ENCODE measurements around the gene LIN37. TPM values are rescaled to one million over a fixed set of nuclear protein-coding genes. Genes with fewer than 3 reads are reported as not detected.

Gene LIN37
- total RNA-seq, 1 experiment from 2014 or later = 11.3 TPM

GRCh38 chr19:35791814-35792279 lies 43.5 kb downstream of the LIN37 start:
- ChIA-PET POLR2A (ENCODE audit: low non-redundant PET) (no interaction called here), CTCF (no interaction called here)
- TF ChIP-seq CTCF (conservative IDR thresholded peaks at IDR 0.05; ENCODE audit: low read depth, low read length) = no peak
- TF ChIP-seq EZH2 (IDR thresholded peaks at IDR 0.05; ENCODE audit: borderline replicate concordance, low read depth, low read length, poor library complexity, severe bottlenecking) = no peak
- Histone ChIP-seq H3K9me3 (ENCODE audit: low read depth, low read length, poor library complexity, severe bottlenecking) (no peaks in the 10 kb centered on the region), H3K4me3 (ENCODE audit: low read depth, low read length, poor library complexity, severe bottlenecking) (no peak overlapping the region), H3K27ac (ENCODE audit: low read depth, low read length, poor library complexity, severe bottlenecking) (no peak overlapping the region), H3K4me1 (ENCODE audit: insufficient read depth, low read length, poor library complexity, severe bottlenecking) (no peaks in the 10 kb centered on the region), H3K36me3 (ENCODE audit: insufficient read depth, low read length, poor library complexity, severe bottlenecking) (no peaks in the 10 kb centered on the region), H3K27me3 (replicated peaks; ENCODE audit: insufficient read depth, low read depth, low read length, poor library complexity) (peaks cover 4% of the 10 kb centered on the region)
- no peak for DNase-seq (ENCODE audit: low spot score)
- intact Hi-C loops (cut with micrococcal nuclease; ENCODE audit: unreplicated experiment) = no loop called here
- no TSS peak for BruUV-seq (replicated peaks)

GRCh38 chr19:35792312-35792711 lies 43.9 kb downstream of the LIN37 start:
- Histone ChIP-seq H3K27me3 (replicated peaks; ENCODE audit: insufficient read depth, low read depth, low read length, poor library complexity) (peaks cover 9% of the 10 kb centered on the region), H3K4me3 (ENCODE audit: low read depth, low read length, poor library complexity, severe bottlenecking) (no peak overlapping the region), H3K36me3 (ENCODE audit: insufficient read depth, low read length, poor library complexity, severe bottlenecking) (no peaks in the 10 kb centered on the region), H3K27ac (ENCODE audit: low read depth, low read length, poor library complexity, severe bottlenecking) (no peak overlapping the region), H3K9me3 (ENCODE audit: low read depth, low read length, poor library complexity, severe bottlenecking) (no peaks in the 10 kb centered on the region), H3K4me1 (ENCODE audit: insufficient read depth, low read length, poor library complexity, severe bottlenecking) (no peaks in the 10 kb centered on the region)
- POLR2A ChIA-PET (ENCODE audit: low non-redundant PET) = no interaction called here
- CTCF ChIA-PET = no interaction called here
- TF ChIP-seq CTCF (conservative IDR thresholded peaks at IDR 0.05; ENCODE audit: low read depth, low read length) (no peak), EZH2 (IDR thresholded peaks at IDR 0.05; ENCODE audit: borderline replicate concordance, low read depth, low read length, poor library complexity, severe bottlenecking) (no peak)
- no peak for DNase-seq (ENCODE audit: low spot score)
- intact Hi-C loops (cut with micrococcal nuclease; ENCODE audit: unreplicated experiment) = no loop called here
- BruUV-seq (replicated peaks) = no TSS peak

- Histone ChIP-seq H3K4me1 (ENCODE audit: insufficient read depth, low read length, poor library complexity, severe bottlenecking) (no peaks in the 10 kb centered on the region), H3K4me3 (ENCODE audit: low read depth, low read length, poor library complexity, severe bottlenecking) (no peak overlapping the region), H3K27ac (ENCODE audit: low read depth, low read length, poor library complexity, severe bottlenecking) (no peak overlapping the region), H3K36me3 (ENCODE audit: insufficient read depth, low read length, poor library complexity, severe bottlenecking) (no peaks in the 10 kb centered on the region), H3K9me3 (ENCODE audit: low read depth, low read length, poor library complexity, severe bottlenecking) (no peaks in the 10 kb centered on the region), H3K27me3 (replicated peaks; ENCODE audit: insufficient read depth, low read depth, low read length, poor library complexity) (peaks cover 14% of the 10 kb centered on the region)
- intact Hi-C loops (cut with micrococcal nuclease; ENCODE audit: unreplicated experiment) = no loop called here
- BruUV-seq (replicated peaks) = no TSS peak
- no peak for TF ChIP-seq CTCF (conservative IDR thresholded peaks at IDR 0.05; ENCODE audit: low read depth, low read length)
- ChIA-PET CTCF (no interaction called here), POLR2A (ENCODE audit: low non-redundant PET) (no interaction called here)
- DNase-seq (ENCODE audit: low spot score) = no peak
Measured at GRCh38 chr19:35792888-35793287, 44.5 kb downstream of the LIN37 start.
